Fibroblast of lung (primary cell): ENCODE data around the gene MRPL51.

ENCODE experiments used
- CTCF ChIP-seq, 2 donors: IDR thresholded peaks in 1 of 2; conservative IDR thresholded peaks in 1 of 2; 1 replicate in 1 of 2; 2 replicates in 1 of 2; pipeline ENCODE4 v1.5.1; 2011 to 2012; ENCODE audit warnings: low read length in 2 of 2, control low read depth in 1 of 2, inconsistent platforms in 1 of 2, low read depth in 1 of 2, mild to moderate bottlenecking in 1 of 2
- EZH2 ChIP-seq: IDR thresholded peaks from 2 replicates; pipeline ENCODE4 v1.5.1; 2012; ENCODE audit warnings: low read length, control low read depth, mild to moderate bottlenecking; ENCODE audit errors: missing control alignments

- TF ChIP-seq CTCF (conservative IDR thresholded peaks at IDR 0.05 in 1 of 2, IDR thresholded peaks at IDR 0.05 in 1 of 2; ENCODE audit: low read depth in 1 of 2, low read length in 2 of 2) (no peak), EZH2 (no peak)
These were observed 30.6 kb downstream of the MRPL51 start for GRCh38 chr12:6462234-6462995.
